GM12878 (cell line): ENCODE results near the gene CLTCL1. TPM values are rescaled to one million over a fixed set of nuclear protein-coding genes. Genes with fewer than 3 reads are reported as not detected.
"Not testable (repeated sequence)": the region's sequence is repeated elsewhere in the genome, so short reads cannot be mapped to it uniquely, and the experiment has no call there.

Experiments used
- ATAC-seq: fragments of 200-7000 bp; cut with Tn5 transposase; 3 replicates; pipeline ENCODE4 v1.9.1; 2020; ENCODE audit warnings: mild to moderate bottlenecking, moderate library complexity
- BruUV-seq: library from RNA; stranded (reverse); fragments of 400-500 nt; replicated peaks from 2 replicates; lab custom pipeline; 2021; lab: Mats Ljungman, UMichigan
- CTCF ChIA-PET: fragments of 300-600 bp; sonication (Branson Sonifier 250); formaldehyde crosslinking; extraction: SDS; loops from one replicate; lab custom pipeline; 2021; ENCODE audit warnings: inconsistent platforms; lab: Yijun Ruan, JAX
- POLR2A ChIA-PET: fragments of 350-600 bp; formaldehyde crosslinking; extraction: SDS; loops from one replicate; lab custom pipeline; 2021; ENCODE audit warnings: inconsistent platforms; lab: Charles Lee
- RAD21 ChIA-PET: fragments of 300-600 bp; sonication (Branson Sonifier 250); formaldehyde crosslinking; loops from one replicate; lab custom pipeline; 2023; ENCODE audit warnings: antibody characterized with exemption; ENCODE audit not compliant: unreplicated experiment; lab: Charles Lee
- SMC1A ChIA-PET: fragments of 300-600 bp; sonication (Branson Sonifier 250); formaldehyde crosslinking; loops from one replicate; lab custom pipeline; 2023; ENCODE audit not compliant: unreplicated experiment, uncharacterized antibody; lab: Charles Lee
- DNase-seq: peaks from one replicate; pipeline ENCODE4 v3.0.0-alpha.2; 2011; ENCODE audit warnings: low read depth, low spot score
- FAIRE-seq: peaks from 3 replicates; lab custom pipeline; 2011; peaks lifted over from hg19 to GRCh38; lab: Jason Lieb, UNC
- H2AFZ ChIP-seq: 2 replicates; pipeline ENCODE4 v1.6.0; 2011; ENCODE audit warnings: low read depth, low read length, control low read depth; ENCODE audit not compliant: control insufficient read depth
- H3K27ac ChIP-seq: 2 replicates; pipeline ENCODE4 v1.5.1; 2011; ENCODE audit warnings: control low read depth; ENCODE audit not compliant: control insufficient read depth, insufficient read depth
- H3K27me3 ChIP-seq, 2 experiments: replicated peaks in 1 of 2; 2 replicates each; pipeline versions ENCODE4 v1.6.0 to v1.6.1; 2011; ENCODE audit warnings: low read length in 1 of 2; ENCODE audit not compliant: control insufficient read depth in 2 of 2, insufficient read depth in 2 of 2
- H3K36me3 ChIP-seq, 2 experiments: 2 replicates each; pipeline ENCODE4 v1.5.1; 2011; ENCODE audit warnings: low read length in 1 of 2; ENCODE audit not compliant: control insufficient read depth in 2 of 2, insufficient read depth in 2 of 2
- H3K4me1 ChIP-seq: 2 replicates; pipeline ENCODE4 v1.6.1; 2011; ENCODE audit warnings: mild to moderate bottlenecking, low read length, moderate library complexity, mixed read lengths; ENCODE audit not compliant: control insufficient read depth, insufficient read depth
- H3K4me2 ChIP-seq: 2 replicates; pipeline ENCODE4 v1.6.0; 2011; ENCODE audit warnings: control low read depth; ENCODE audit not compliant: control insufficient read depth, insufficient read depth
- H3K4me3 ChIP-seq: fragments of 200-600 bp; sonication (generic); 2 replicates; pipeline ENCODE4 v1.5.1; 2016
- H3K79me2 ChIP-seq: 2 replicates; pipeline ENCODE4 v1.6.0; 2011; ENCODE audit warnings: low read length; ENCODE audit not compliant: control insufficient read depth, insufficient read depth
- H3K9ac ChIP-seq: 2 replicates; pipeline ENCODE4 v1.8.0; 2011; ENCODE audit warnings: low read length, control low read depth, mixed read lengths; ENCODE audit not compliant: control insufficient read depth, insufficient read depth
- H3K9me3 ChIP-seq: replicated peaks from 3 replicates; pipeline ENCODE4 v1.5.1; 2011; ENCODE audit warnings: mild to moderate bottlenecking, low read length; ENCODE audit not compliant: control insufficient read depth, insufficient read depth
- H4K20me1 ChIP-seq: 2 replicates; pipeline ENCODE4 v1.6.0; 2011; ENCODE audit not compliant: control insufficient read depth, insufficient read depth
- BACH1 ChIP-seq: fragments of 450-650 bp; IDR thresholded peaks from 2 replicates; pipeline ENCODE4 v1.6.1; 2017; ENCODE audit warnings: mild to moderate bottlenecking, borderline replicate concordance
- BMI1 ChIP-seq: fragments of 450-650 bp; IDR thresholded peaks from 2 replicates; pipeline ENCODE4 v1.6.1; 2016; ENCODE audit warnings: mild to moderate bottlenecking, moderate library complexity, borderline replicate concordance
- E4F1 ChIP-seq: fragments of 450-650 bp; IDR thresholded peaks from 2 replicates; pipeline ENCODE4 v1.6.1; 2018; ENCODE audit warnings: borderline replicate concordance, mild to moderate bottlenecking; ENCODE audit not compliant: partially characterized antibody
- HDGF ChIP-seq: fragments of 450-650 bp; IDR thresholded peaks from 2 replicates; pipeline ENCODE4 v1.6.1; 2016; ENCODE audit warnings: antibody characterized with exemption
- IRF3 ChIP-seq: fragments of 450-650 bp; IDR thresholded peaks from 2 replicates; pipeline ENCODE4 v1.6.1; 2014; ENCODE audit warnings: mild to moderate bottlenecking
- IRF4 ChIP-seq: IDR thresholded peaks from 2 replicates; pipeline ENCODE4 v1.6.1; 2011; ENCODE audit warnings: low read depth, low read length
- NFYB ChIP-seq: IDR thresholded peaks from 2 replicates; pipeline ENCODE4 v1.6.1; 2011; ENCODE audit warnings: low read depth, mild to moderate bottlenecking, low read length, improper control_type of control experiment, moderate library complexity; ENCODE audit not compliant: insufficient read depth
- SMAD5 ChIP-seq: IDR thresholded peaks from 2 replicates; pipeline ENCODE4 v1.6.1; 2016; ENCODE audit warnings: antibody characterized with exemption, low read depth
- TBL1XR1 ChIP-seq: IDR thresholded peaks from 2 replicates; pipeline ENCODE4 v1.6.1; 2012; ENCODE audit warnings: low read depth, low read length, improper control_type of control experiment
- WRNIP1 ChIP-seq: IDR thresholded peaks from 2 replicates; pipeline ENCODE4 v1.6.1; 2011; ENCODE audit warnings: low read depth, low read length, improper control_type of control experiment, borderline replicate concordance
- ZBTB40 ChIP-seq: fragments of 450-650 bp; IDR thresholded peaks from 2 replicates; pipeline ENCODE4 v1.6.1; 2016; ENCODE audit warnings: mild to moderate bottlenecking, moderate library complexity, borderline replicate concordance
- WGBS: methylation state at CpG from one replicate; pipeline ENCODE4 v1.1.6; 2016; ENCODE audit warnings: low lambda C conversion rate; ENCODE audit not compliant: insufficient replicate concordance, insufficient coverage; ENCODE audit errors: missing lambda C conversion rate; 5-methylcytosine and 5-hydroxymethylcytosine counted together
- in situ Hi-C: fragments of 300-500 bp; cut with MboI; formaldehyde crosslinking; loops from 9 replicates; pipeline ENCODE4 v1.14.3; 2018; ENCODE audit warnings: mixed read lengths
- intact Hi-C: fragments of 100-400 bp; cut with micrococcal nuclease; formaldehyde crosslinking; loops from one replicate; pipeline ENCODE4 v1.14.2; 2022; ENCODE audit not compliant: unreplicated experiment
- polyA plus RNA-seq, 11 experiments: library from polyadenylated mRNA; depleted of rRNA in 4 of 11; unstranded in 6 of 11; stranded (reverse) in 5 of 11; fragments of >200 nt; fragmentation: Nextera tagmentation in 4 of 11; fragmentation: Illumina TruSeq in 1 of 11; extraction: Ambion mirVana in 4 of 11; extraction: Trizol in 1 of 11; gene quantifications; 1 replicate in 1 of 11; 2 replicates in 10 of 11; pipeline versions ENCODE4 v1.2.1 to v1.2.3, GENCODE V29; 2011 to 2016; ENCODE audit warnings: inconsistent platforms in 2 of 11, missing spikeins in 2 of 11, low read depth in 1 of 11
- total RNA-seq, 4 experiments: library from RNA; depleted of rRNA in 3 of 4; stranded (reverse); fragments of >200 nt in 3 of 4; fragmentation: Illumina TruSeq in 1 of 4; extraction: Trizol in 1 of 4; gene quantifications; 2 replicates each; pipeline versions ENCODE4 v1.2.1 to v1.2.3, GENCODE V29; 2013 to 2021

The CLTCL1 gene
- total and polyA plus RNA-seq, 10 of the 15 experiments (the other 5 are each of a cell fraction or from before 2014, with no cell fraction given): under 0.01 to 0.35 (median 0.12) TPM; not detected in 2

- peaks cover 12 to 16% of the 10 kb centered on the region in 2 experiments for H3K36me3 ChIP-seq
- no peak overlapping the region for H3K27ac ChIP-seq
- 96% methylated on average over 13 of the region's 13 CpGs for WGBS
- H3K27me3 ChIP-seq: no peaks in the 10 kb centered on the region
- in situ Hi-C loops: no loop called here
- no peak overlapping the region for H3K4me2 ChIP-seq
- TF ChIP-seq E4F1 (no peak), IRF4 (no peak), TBL1XR1 (no peak), BACH1 (no peak), IRF3 (no peak), HDGF (no peak), WRNIP1 (no peak), BMI1 (no peak), ZBTB40 (no peak), SMAD5 (no peak), NFYB (no peak)
- TF ChIP-seq, all 136 proteins: peak for 0
- Histone ChIP-seq H3K9ac (no peak overlapping the region), H3K9me3 (peaks cover under 1% of the 10 kb centered on the region; the same call in 1 of the 3 replicates), H4K20me1 (no peaks in the 10 kb centered on the region), H3K4me1 (no peaks in the 10 kb centered on the region), H2AFZ (no peak overlapping the region), H3K4me3 (no peak overlapping the region), H3K79me2 (no peaks in the 10 kb centered on the region)
- ChIA-PET SMC1A (no interaction called here), POLR2A (no interaction called here), RAD21 (no interaction called here), CTCF (no interaction called here)
- DNase-seq (no peak), ATAC-seq (no peak), FAIRE-seq (no peak)
- intact Hi-C loops: no loop called here
- BruUV-seq: no TSS peak
These were observed 39.4 kb upstream of the CLTCL1 start for GRCh38 chr22:19330865-19331418.

GRCh38 chr22:19330205-19330604 is 38.7 kb upstream of the CLTCL1 start:
- H3K4me3 ChIP-seq, H3K4me2 ChIP-seq, H3K27me3 ChIP-seq, H3K9ac ChIP-seq, H3K27ac ChIP-seq, RAD21 ChIA-PET, in situ Hi-C loops, H3K9me3 ChIP-seq, FAIRE-seq, BruUV-seq, DNase-seq, ATAC-seq, SMC1A ChIA-PET, H3K79me2 ChIP-seq, POLR2A ChIA-PET, intact Hi-C loops, H2AFZ ChIP-seq, H3K4me1 ChIP-seq, CTCF ChIA-PET, H4K20me1 ChIP-seq: not testable (repeated sequence)
- peaks cover 12 to 14% of the 10 kb centered on the region in 2 experiments for H3K36me3 ChIP-seq
- 86% methylated on average over 5 of the region's 5 CpGs for WGBS
